Stimulated activated CD4-positive, alpha-beta T cell treated with anti-CD3 and anti-CD28 coated beads, Interleukin-12 subunit alpha, Interleukin-12 subunit beta, amount 100 ng/mL, for 48 hours (primary cell): Measurements from ENCODE around the gene MTM1.

Experiments used
- DNase-seq, 3 donors: peaks; one replicate each; pipeline ENCODE4 v3.0.0-alpha.2; 2020; ENCODE audit warnings: low read depth in 2 of 3, low spot score in 1 of 3

The MTM1 gene

GRCh38 chrX:150651906-150652305, 83.5 kb downstream of the MTM1 start:
- DNase-seq: no peak

- DNase-seq: no peak
Observed at GRCh38 chrX:150655788-150656187, 87.4 kb downstream of the MTM1 start.

- no peak for DNase-seq
Observed at GRCh38 chrX:150663073-150663472, 94.7 kb downstream of the MTM1 start.

- no peak for DNase-seq
Observed at GRCh38 chrX:150664290-150664689, 95.9 kb downstream of the MTM1 start.

GRCh38 chrX:150676221-150676620, 107.8 kb downstream of the MTM1 start:
- DNase-seq: no peak

- DNase-seq: no peak
Observed at GRCh38 chrX:150680974-150681373, 112.6 kb downstream of the MTM1 start.

- no peak for DNase-seq
Observed at GRCh38 chrX:150683112-150683511, 114.7 kb downstream of the MTM1 start.

GRCh38 chrX:150683536-150684146, 115.2 kb downstream of the MTM1 start:
- DNase-seq: no peak

- DNase-seq: no peak
Observed at GRCh38 chrX:150688911-150689451, 120.6 kb downstream of the MTM1 start.

GRCh38 chrX:150690126-150690525, 121.7 kb downstream of the MTM1 start:
- DNase-seq: no peak

- DNase-seq: no peak
Observed at GRCh38 chrX:150692296-150692695, 123.9 kb downstream of the MTM1 start.

GRCh38 chrX:150692831-150693724, 124.7 kb downstream of the MTM1 start, which contains the start of gene MTMR1:
MTMR1 (plus strand) TSS chrX:150693396; CDS start chrX:150693531, 135 bp downstream.
- DNase-seq: no peak

- peak in 2 of 3 donors; percentile 65 to 66 for DNase-seq
Observed at GRCh38 chrX:150693725-150694574, 125.5 kb downstream of the MTM1 start.

- no peak for DNase-seq
Observed at GRCh38 chrX:150694738-150695410, 126.5 kb downstream of the MTM1 start.

GRCh38 chrX:150696331-150696730, 127.9 kb downstream of the MTM1 start:
- DNase-seq: no peak

GRCh38 chrX:150696866-150697265, 128.4 kb downstream of the MTM1 start:
- no peak for DNase-seq

GRCh38 chrX:150697641-150698040, 129.2 kb downstream of the MTM1 start:
- no peak for DNase-seq

GRCh38 chrX:150698981-150699380, 130.6 kb downstream of the MTM1 start:
- DNase-seq: no peak

- no peak for DNase-seq
Observed at GRCh38 chrX:150700107-150700506, 131.7 kb downstream of the MTM1 start.

GRCh38 chrX:150701377-150701776, 133.0 kb downstream of the MTM1 start:
- no peak for DNase-seq
